GM19463 (cell line): ENCODE results near the gene JPH2.
"Not testable (repeated sequence)": the region's sequence is repeated elsewhere in the genome, so short reads cannot be mapped to it uniquely, and the experiment has no call there.

Experiments
- ATAC-seq: cut with Tn5 transposase; IDR thresholded peaks from one replicate; pipeline ENCODE4 v1.9.1; 2021; ENCODE audit warnings: mild to moderate bottlenecking, moderate library complexity; ENCODE audit not compliant: unreplicated experiment

The JPH2 gene

GRCh38 chr20:44187054-44187771, at the start of gene JPH2:
TSS of gene JPH2 (minus strand) at chr20:44187188. CDS start at chr20:44186705, 483 bp downstream.
- ATAC-seq, result no peak

GRCh38 chr20:44235702-44236101, 48.7 kb upstream of the JPH2 start:
- no peak for ATAC-seq

DNA sequence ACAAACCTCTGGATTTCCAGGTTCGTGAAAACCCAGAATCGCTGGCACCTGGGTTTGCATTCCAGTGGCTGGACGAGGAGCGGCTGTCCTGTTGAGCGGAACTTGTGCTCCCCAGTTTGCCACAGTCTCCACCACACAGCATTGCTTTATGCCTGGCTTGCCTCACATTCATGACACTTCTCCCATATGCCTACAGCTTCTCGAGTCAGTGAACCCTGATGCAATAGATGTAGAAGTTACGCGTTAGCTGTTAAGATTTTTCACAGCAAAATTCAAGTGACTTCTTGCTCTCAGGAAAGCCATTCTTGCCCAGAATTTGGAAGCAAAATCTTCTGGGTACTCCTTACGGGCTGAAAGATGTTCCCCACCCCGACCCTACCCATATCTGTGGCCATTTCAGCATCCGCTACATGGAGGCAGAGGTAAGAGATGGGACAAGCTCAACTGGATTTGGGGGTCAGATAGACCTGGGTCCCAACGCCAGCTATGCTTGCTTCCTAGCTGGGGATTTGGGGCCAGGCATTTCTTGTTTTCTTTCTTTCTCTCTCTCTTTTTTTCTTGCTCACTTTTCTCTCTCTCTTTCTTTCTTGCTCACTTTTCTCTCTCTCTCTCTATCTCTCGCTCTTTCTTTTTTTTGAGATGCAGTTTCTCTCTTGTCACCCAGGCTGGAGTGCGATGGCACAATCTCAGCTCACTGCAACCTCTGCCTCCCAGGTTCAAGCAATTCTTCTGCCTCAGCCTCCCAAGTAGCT, 47.8 kb upstream of the JPH2 start:
- no peak for ATAC-seq

DNA sequence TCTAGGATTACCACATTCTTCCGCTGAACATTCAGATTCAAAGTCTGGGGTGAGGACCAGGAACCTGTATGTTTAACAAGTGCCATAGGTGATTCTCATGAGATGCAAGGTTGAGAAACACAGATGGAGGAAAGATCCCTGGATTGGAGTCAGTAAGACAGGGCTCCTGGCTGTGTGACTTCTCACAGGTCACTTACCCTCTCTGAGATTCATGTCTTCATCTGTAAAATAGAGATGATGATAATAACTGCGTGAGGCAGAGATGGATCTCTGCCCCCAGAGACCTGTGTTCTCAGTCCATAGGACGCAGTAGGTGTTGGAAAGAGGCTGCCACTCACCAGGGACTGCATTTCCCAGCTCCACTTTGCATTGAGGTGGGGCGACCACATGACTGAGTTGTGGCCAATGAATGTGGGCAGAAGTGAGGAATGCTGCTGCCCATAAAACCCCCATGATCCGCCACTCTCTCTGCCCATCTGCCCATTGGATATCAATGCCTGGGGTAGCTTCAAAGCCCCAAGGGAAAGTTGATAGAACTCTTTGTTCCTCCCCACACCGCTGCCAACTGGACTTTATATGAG, 46.5 kb upstream of the JPH2 start:
- no peak for ATAC-seq

- not testable (repeated sequence) for ATAC-seq
Observed at GRCh38 chr20:44232469-44232856, 45.5 kb upstream of the JPH2 start.

DNA sequence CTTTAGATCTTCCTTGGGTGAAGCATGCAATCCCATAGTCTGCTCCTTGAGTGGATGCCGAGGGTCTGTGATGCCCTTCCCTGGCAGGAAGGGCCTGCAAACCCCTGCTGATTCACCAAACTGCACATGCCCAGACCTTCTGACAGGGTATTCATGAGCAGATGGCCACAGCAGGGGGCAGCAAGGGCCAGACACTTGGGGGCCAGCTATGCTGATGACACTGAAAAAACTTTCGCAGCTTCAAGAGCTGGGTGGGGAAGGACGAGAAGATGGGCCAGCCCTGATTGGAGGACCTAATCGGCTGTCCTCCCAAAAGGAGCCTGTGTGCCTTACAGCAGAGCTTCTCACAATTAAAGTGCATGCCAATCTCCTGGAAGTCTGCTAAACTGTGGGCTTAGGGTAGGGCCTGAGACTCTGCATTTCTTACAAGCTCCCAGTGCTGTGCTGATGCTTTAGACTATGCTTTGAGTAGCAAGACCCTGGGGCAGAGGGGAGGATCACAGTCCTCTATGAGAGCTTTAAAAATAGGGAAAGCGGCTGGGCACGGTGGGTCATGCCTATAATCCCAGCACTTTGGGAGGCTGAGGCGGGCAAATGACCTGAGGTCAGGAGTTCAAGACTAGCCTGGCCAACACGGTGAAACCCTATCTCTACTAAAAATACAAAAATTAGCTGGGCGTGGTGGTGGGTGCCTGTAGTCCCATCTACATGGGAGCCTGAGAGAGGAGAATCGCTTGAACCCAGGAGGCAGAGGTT, 44.9 kb upstream of the JPH2 start:
- no peak for ATAC-seq

- ATAC-seq, result no peak
Observed at GRCh38 chr20:44231193-44231592, 44.2 kb upstream of the JPH2 start.

DNA sequence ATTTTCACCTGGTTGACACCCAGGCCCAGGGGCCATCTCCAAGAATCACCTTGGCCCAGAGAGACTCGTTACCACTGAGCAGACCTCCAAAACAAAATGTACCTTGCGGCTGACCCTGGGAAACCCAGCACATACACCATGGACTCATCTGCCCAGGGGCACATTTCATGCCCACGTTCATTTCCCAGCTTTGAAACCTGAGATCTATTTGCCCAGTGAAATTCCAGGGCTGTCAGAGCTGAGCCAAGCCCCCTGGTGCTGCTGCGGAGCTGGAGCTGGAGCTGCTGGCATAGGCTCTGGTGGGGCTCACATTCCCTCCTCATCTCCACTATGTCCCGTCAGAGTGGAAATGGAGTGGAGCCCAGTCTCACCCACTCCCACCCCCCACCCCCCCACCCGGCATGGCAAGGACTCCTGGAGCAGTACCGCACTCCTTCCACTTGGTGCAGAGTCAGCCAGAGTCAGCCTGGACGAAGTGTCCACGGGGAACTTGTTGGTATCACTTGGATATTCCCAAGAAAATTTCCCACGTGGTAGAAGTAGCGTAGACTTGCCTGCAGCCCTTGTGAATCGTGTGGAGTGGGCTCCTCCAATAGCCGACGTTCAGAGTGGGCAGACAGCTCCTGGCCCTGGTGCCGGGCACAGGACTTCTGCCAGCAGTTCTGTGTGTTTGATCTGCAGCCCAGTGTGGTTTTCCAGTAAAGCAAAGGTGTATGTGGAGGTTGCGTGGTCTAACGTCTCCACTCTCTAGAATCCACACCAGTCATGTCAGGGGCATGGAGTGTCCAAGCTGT, 41.7 kb upstream of the JPH2 start:
- ATAC-seq, result no peak

GRCh38 chr20:44224637-44225036, 37.6 kb upstream of the JPH2 start:
- ATAC-seq, result no peak

- no peak for ATAC-seq
Observed at GRCh38 chr20:44223721-44224120, 36.7 kb upstream of the JPH2 start.

- ATAC-seq, result no peak
Observed at GRCh38 chr20:44222633-44223368, 35.8 kb upstream of the JPH2 start.

DNA sequence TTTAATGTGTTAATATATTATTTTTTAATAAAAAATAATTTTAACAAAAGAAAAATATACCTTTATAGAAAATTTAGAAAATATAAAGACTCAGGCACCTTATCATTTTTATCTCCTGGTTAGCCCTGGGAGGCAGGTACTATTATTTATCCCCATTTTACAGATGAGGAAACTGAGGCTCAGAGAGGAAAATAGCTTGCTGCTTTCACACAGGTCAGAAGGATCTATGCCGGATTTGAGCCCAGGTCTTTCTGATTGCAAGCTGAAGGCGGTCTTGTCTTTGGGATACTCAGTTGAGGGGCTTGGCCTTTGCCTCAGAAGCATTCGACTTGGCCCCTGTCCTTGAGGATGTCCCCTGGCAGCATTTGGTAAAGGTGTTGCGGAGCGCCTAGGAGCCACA, 35.0 kb upstream of the JPH2 start:
- no peak for ATAC-seq

- ATAC-seq, result no peak
Observed at GRCh38 chr20:44221368-44221954, 34.5 kb upstream of the JPH2 start.

- ATAC-seq, result no peak
Observed at GRCh38 chr20:44219791-44220190, 32.8 kb upstream of the JPH2 start.

DNA sequence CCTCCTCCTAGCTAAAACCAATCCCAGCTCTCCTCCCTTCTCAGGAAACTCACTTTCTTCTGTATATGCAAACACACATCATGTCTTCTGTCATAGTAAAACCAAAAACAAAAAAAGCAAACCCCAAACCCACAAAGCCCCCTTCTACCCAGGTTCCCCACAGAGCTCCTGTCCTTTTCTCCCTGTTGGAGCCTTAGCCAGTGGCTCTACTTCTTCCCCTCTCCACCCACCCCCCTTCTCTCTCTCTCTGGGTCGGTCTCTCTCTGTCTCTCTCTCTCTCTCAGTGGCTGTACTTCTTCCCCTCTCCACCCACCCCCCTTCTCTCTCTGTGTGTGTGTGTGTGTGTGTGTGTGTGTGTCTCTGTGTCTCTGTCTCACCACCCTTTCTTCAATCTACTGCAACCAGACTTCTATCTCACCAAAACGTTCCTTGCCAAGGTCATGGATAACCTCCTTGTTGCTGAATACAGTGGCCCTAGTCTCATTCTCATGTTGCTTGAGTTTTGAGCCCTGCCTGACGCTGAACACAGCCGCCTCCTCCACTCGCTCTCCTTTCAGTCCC, 32.3 kb upstream of the JPH2 start:
- no peak for ATAC-seq

DNA sequence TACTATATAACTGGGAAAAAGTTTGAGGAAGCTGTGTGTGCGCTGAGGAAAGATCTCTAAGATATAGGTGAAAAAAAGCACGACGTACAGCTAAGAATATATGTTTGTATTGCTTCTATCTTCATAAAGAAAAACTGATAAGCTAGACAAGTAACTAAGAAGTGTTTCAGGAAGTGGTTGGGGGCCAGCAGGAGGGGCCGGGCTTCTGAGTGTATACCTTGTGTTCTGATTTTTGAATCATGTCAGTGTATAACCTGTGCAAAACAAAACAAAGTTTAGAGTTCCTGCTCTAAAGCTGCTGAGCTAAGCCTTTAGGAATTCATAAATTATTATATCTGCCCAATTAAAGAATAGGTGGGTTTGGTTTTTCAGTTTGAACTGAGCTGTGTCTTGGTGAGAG, 31.5 kb upstream of the JPH2 start:
- no peak for ATAC-seq

DNA sequence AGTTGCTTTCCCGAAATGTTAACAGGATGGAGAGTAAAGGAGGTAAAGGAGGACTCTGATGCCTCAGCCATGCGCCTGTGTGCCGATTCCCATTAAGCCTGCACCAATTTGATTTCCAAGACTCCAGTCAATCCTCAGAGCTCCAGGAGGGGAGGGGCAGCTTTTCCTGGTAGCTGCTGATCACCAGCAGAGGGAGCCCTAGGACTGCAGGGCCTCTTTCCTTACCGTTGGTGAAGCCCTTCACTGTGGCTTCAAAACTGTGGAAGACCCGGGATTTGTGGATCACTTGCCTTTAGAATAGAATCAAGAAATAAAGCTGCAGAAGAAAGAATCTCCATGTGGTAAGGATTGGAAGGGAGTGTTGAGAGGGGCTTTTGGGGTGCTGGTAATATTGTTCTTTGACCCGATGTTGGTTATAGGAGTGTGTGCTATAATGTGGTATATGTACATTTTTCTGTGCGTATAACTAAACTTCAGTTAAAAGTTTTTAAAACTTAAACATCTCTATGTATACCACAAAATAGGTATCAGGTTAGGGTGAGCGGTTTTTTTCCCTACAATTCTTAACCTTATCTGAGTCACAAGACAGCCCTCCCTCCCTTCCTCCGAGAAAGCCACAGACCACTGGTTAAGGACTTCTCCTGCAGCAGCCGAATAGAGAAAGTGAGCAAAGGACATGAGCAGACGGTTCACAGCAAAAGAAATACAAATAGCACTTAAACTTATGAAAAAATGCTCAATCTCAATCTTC, 30.5 kb upstream of the JPH2 start:
- no peak for ATAC-seq

GRCh38 chr20:44215125-44215524, 28.1 kb upstream of the JPH2 start:
- ATAC-seq, result no peak

DNA sequence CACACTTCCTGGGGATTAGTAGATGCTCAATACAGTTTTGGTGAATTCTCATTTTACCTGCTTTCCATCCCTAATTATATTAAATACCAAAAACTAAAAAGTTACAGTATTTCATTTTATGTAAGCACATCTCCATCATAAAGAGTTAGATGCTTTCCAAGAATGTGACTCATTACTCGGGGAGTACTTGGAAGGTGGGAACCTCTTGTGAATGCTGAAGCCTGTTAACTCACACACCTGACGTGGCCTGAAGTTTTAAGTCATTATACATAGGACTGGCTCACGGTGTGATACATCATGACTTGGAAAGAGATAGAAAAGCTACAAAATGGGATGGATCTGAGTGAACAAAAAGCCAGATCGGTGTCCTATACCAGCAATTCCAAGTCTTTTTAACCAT, 25.8 kb upstream of the JPH2 start:
- no peak for ATAC-seq
